Colonic mucosa (tissue), 4 donors: ENCODE measurements around the gene PDE4C. TPM values are rescaled to one million over a fixed set of nuclear protein-coding genes. Genes with fewer than 3 reads are reported as not detected.

ENCODE experiments used
- DNase-seq: peaks from one replicate; pipeline ENCODE4 v3.0.0-alpha.2; 2020
- H3K27ac ChIP-seq: fragments of 200-600 bp; one replicate; pipeline ENCODE4 v1.8.0; 2021
- H3K27me3 ChIP-seq: fragments of 200-600 bp; one replicate; pipeline ENCODE4 v1.8.0; 2021
- H3K36me3 ChIP-seq: fragments of 200-600 bp; one replicate; pipeline ENCODE4 v1.8.0; 2021
- H3K4me1 ChIP-seq: fragments of 200-600 bp; one replicate; pipeline ENCODE4 v1.8.0; 2021; ENCODE audit warnings: mild to moderate bottlenecking
- H3K4me3 ChIP-seq: fragments of 200-600 bp; one replicate; pipeline ENCODE4 v1.8.0; 2021
- H3K9ac ChIP-seq, 2 donors: one replicate each; pipeline ENCODE4 v1.7.0; 2013; ENCODE audit warnings: control low read depth in 2 of 2, low read depth in 2 of 2, low read length in 2 of 2
- H3K9me3 ChIP-seq: fragments of 200-600 bp; one replicate; pipeline ENCODE4 v1.8.0; 2021
- intact Hi-C: fragments of 100-400 bp; cut with DNase I; formaldehyde crosslinking; loops from one replicate; pipeline ENCODE4 v1.14.1; 2022
- total RNA-seq, 2 donors: library from RNA; stranded (reverse); fragmentation: NEBNext Ultra II Directional in 1 of 2; extraction: Animal tissue kit (Norgen Biotek cat#: 25700) in 1 of 2; gene quantifications; one replicate each; pipeline ENCODE4 v1.2.1, GENCODE V29; 2021
- TF ChIP-seq, protein P1 (sequence below): fragments of 200-600 bp; IDR thresholded peaks from one replicate; pipeline ENCODE4 v1.8.0; 2022; ENCODE audit warnings: antibody characterized with exemption, mild to moderate bottlenecking
- donor health status: healthy.
- donor health status: DM: no; HTN: no; CAD: no.
- donor health status: DM: no; HTN: no; CAD: no.

The PDE4C gene
- total RNA-seq, 2 donors from 2014 or later = 2.1 TPM

GRCh38 chr19:18185538-18185937 lies 40.7 kb downstream of the PDE4C start:
- intact Hi-C loops = no loop called here
- Histone ChIP-seq H3K4me3 (no peak overlapping the region), H3K9me3 (no peaks in the 10 kb centered on the region), H3K27me3 (no peaks in the 10 kb centered on the region), H3K27ac (no peak overlapping the region), H3K4me1 (no peaks in the 10 kb centered on the region), H3K36me3 (no peaks in the 10 kb centered on the region), H3K9ac (no peak overlapping the region)
- no peak for DNase-seq
- TF ChIP-seq, protein P1, sequence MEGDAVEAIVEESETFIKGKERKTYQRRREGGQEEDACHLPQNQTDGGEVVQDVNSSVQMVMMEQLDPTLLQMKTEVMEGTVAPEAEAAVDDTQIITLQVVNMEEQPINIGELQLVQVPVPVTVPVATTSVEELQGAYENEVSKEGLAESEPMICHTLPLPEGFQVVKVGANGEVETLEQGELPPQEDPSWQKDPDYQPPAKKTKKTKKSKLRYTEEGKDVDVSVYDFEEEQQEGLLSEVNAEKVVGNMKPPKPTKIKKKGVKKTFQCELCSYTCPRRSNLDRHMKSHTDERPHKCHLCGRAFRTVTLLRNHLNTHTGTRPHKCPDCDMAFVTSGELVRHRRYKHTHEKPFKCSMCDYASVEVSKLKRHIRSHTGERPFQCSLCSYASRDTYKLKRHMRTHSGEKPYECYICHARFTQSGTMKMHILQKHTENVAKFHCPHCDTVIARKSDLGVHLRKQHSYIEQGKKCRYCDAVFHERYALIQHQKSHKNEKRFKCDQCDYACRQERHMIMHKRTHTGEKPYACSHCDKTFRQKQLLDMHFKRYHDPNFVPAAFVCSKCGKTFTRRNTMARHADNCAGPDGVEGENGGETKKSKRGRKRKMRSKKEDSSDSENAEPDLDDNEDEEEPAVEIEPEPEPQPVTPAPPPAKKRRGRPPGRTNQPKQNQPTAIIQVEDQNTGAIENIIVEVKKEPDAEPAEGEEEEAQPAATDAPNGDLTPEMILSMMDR = no peak

DNA sequence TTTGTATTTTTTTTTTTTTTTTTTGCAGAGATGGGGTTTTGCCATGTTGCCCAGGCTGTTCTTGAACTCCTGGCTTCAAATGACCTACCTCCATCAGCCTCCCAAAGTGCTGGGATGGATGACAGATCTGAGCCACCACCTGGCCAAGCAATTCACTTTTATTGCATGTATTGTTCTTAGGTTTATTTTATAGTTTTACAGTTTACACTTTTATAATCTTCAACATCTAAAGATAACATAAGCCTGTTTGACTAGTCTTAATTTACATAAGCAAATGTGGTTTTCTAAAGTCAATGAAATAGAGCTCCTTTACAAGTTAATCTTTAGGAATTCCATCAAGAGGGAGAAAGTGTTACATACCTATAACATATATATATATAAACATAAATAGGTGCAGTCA lies 42.7 kb downstream of the PDE4C start:
- intact Hi-C loops = no loop called here
- no peaks in the 10 kb centered on the region for H3K36me3 ChIP-seq
- no peaks in the 10 kb centered on the region for H3K9me3 ChIP-seq
- H3K27me3 ChIP-seq = no peaks in the 10 kb centered on the region
- DNase-seq = peak; percentile 68
- peak overlapping the region; percentile 55 for H3K27ac ChIP-seq
- H3K4me3 ChIP-seq = no peak overlapping the region
- H3K4me1 ChIP-seq = no peaks in the 10 kb centered on the region
- H3K9ac ChIP-seq = no peak overlapping the region
- TF ChIP-seq, protein P1 = no peak

DNA sequence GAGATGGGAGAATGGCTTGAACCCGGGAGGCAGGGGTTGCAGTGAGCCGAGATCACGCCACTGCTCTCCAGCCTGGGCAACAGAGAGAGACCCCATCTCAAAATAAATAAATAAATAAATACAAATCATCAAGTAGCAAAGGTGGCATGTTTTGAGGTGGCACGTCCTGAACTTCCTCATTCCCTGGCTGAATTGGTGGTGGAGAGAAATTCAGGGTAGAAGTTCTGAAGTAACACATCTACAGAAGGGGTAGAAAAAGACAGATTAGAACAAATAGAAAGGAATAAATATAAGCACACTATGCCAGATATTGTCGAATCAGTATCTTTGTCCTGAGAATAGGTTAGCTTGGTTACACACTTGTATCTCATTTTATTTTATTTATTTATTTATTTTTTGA lies 46.3 kb downstream of the PDE4C start:
- TF ChIP-seq, protein P1 = no peak
- DNase-seq = no peak
- intact Hi-C loops = no loop called here

GRCh38 chr19:18176367-18177310 lies 49.6 kb downstream of the PDE4C start:
- TF ChIP-seq, protein P1 = no peak
- Histone ChIP-seq H3K9me3 (no peaks in the 10 kb centered on the region), H3K27me3 (no peaks in the 10 kb centered on the region), H3K36me3 (peaks cover 11% of the 10 kb centered on the region), H3K9ac (peak overlapping the region in 1 of 2 donors; percentile 12), H3K27ac (no peak overlapping the region), H3K4me3 (no peak overlapping the region), H3K4me1 (peaks cover 8% of the 10 kb centered on the region)
- intact Hi-C loops = no loop called here
- no peak for DNase-seq

More for the DNA sequence above, 46.3 kb downstream of the PDE4C start:
- no peak overlapping the region for H3K27ac ChIP-seq
- no peak overlapping the region for H3K9ac ChIP-seq
- peaks cover 1% of the 10 kb centered on the region for H3K4me1 ChIP-seq
- H3K27me3 ChIP-seq = no peaks in the 10 kb centered on the region
- no peaks in the 10 kb centered on the region for H3K9me3 ChIP-seq
- H3K4me3 ChIP-seq = no peak overlapping the region
- H3K36me3 ChIP-seq = peaks cover 11% of the 10 kb centered on the region

DNA sequence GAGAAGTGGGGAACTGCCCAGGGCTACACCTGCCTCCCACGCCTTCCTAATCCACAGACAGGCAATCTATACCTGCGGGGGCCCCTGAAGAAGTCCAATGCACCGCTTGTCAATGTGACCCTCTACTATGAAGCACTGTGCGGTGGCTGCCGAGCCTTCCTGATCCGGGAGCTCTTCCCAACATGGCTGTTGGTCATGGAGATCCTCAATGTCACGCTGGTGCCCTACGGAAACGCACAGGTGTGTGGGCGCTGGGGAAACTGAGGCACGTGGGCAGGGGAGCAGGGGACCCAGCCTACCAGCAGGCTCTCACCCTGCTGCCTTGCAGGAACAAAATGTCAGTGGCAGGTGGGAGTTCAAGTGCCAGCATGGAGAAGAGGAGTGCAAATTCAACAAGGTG lies 51.3 kb downstream of the PDE4C start:
- peaks cover 11% of the 10 kb centered on the region for H3K36me3 ChIP-seq
- H3K4me1 ChIP-seq = peaks cover 8% of the 10 kb centered on the region
- H3K27me3 ChIP-seq = no peaks in the 10 kb centered on the region
- TF ChIP-seq, protein P1 = no peak
- H3K4me3 ChIP-seq = peak overlapping the region; percentile 61
- peak overlapping the region in 1 of 2 donors; percentile 6 for H3K9ac ChIP-seq
- no peak for DNase-seq
- H3K27ac ChIP-seq = peak overlapping the region; percentile 69
- intact Hi-C loops = no loop called here
- H3K9me3 ChIP-seq = no peaks in the 10 kb centered on the region

Other genes with a start within 250 kb of the PDE4C start
- gene ARRDC2, start 218.3 kb downstream of the PDE4C start, total RNA-seq = 10 to 100 TPM; 15.8 to 16.4 TPM
- gene IL12RB1, start 139.5 kb downstream of the PDE4C start, total RNA-seq = 1 to 10 TPM in 1 of 2 donors, under 1 TPM in 1; 0.53 to 1.1 TPM
- gene MAST3, start 128.7 kb downstream of the PDE4C start, total RNA-seq = 10 to 100 TPM; 24.3 to 30.9 TPM
- 10 to 100 TPM; 42.9 to 48.2 TPM for gene PIK3R2, start 73.3 kb downstream of the PDE4C start, total RNA-seq
- 10 to 100 TPM; 47.1 to 95.2 TPM for gene IFI30, start 52.6 kb downstream of the PDE4C start, total RNA-seq
- gene MPV17L2, start 33.2 kb downstream of the PDE4C start, total RNA-seq = 10 to 100 TPM in 1 of 2 donors, 1 to 10 TPM in 1; 8.9 to 21.7 TPM
- gene RAB3A, start 22.4 kb downstream of the PDE4C start, total RNA-seq = 1 to 10 TPM; 3.5 to 4.2 TPM
- gene IQCN, start 48.0 kb upstream of the PDE4C start, total RNA-seq = 1 to 10 TPM; 1.7 to 3.0 TPM
- gene JUND, start 55.2 kb upstream of the PDE4C start, total RNA-seq = 100 to 1,000 TPM; 177 to 418 TPM
- gene LSM4, start 96.6 kb upstream of the PDE4C start, total RNA-seq = 100 to 1,000 TPM; 128 to 308 TPM
- 10 to 100 TPM; 62.6 to 99.0 TPM for gene PGPEP1, start 114.2 kb upstream of the PDE4C start, total RNA-seq
- gene GDF15, start 159.7 kb upstream of the PDE4C start, total RNA-seq = 100 to 1,000 TPM; 120 to 159 TPM
- gene LRRC25, start 171.2 kb upstream of the PDE4C start, total RNA-seq = 1 to 10 TPM; 1.4 to 3.9 TPM
- gene SSBP4, start 193.0 kb upstream of the PDE4C start, total RNA-seq = 10 to 100 TPM; 40.1 to 77.3 TPM
- 10 to 100 TPM; 17.7 to 25.7 TPM for gene ISYNA1, start 211.7 kb upstream of the PDE4C start, total RNA-seq